A549 (cell line): ENCODE results near the gene HIF1A.

Experiments
- CBX8 ChIP-seq: fragments of 200-600 bp; sonication (generic); IDR thresholded peaks from 2 replicates; pipeline ENCODE4 v1.6.1; 2016
- CHD4 ChIP-seq: fragments of 200-600 bp; sonication (generic); IDR thresholded peaks from 2 replicates; pipeline ENCODE4 v1.6.1; 2016; ENCODE audit warnings: antibody characterized with exemption, mild to moderate bottlenecking, borderline replicate concordance
- GATA3 ChIP-seq: IDR thresholded peaks from 2 replicates; pipeline ENCODE4 v1.6.1; 2012; ENCODE audit warnings: borderline replicate concordance
- KDM1A ChIP-seq: fragments of 200-600 bp; sonication (generic); IDR thresholded peaks from 2 replicates; pipeline ENCODE4 v1.6.1; 2016; ENCODE audit warnings: low read depth, mild to moderate bottlenecking
- MYC ChIP-seq: IDR thresholded peaks from 2 replicates; pipeline ENCODE4 v1.6.1; 2012; ENCODE audit warnings: mild to moderate bottlenecking, inconsistent platforms, low read length, improper control_type of control experiment, borderline replicate concordance
- PHF8 ChIP-seq: fragments of 200-600 bp; sonication (generic); IDR thresholded peaks from 2 replicates; pipeline ENCODE4 v1.6.1; 2016; ENCODE audit warnings: low read depth, mild to moderate bottlenecking, antibody characterized with exemption, moderate library complexity, borderline replicate concordance
- POLR2A ChIP-seq: IDR thresholded peaks from 2 replicates; pipeline ENCODE4 v1.6.1; 2012; ENCODE audit warnings: mild to moderate bottlenecking, low read length
- RAD21 ChIP-seq, 2 experiments: fragments of >200 bp in 1 of 2; sonication (Bioruptor Twin) in 1 of 2; formaldehyde crosslinking in 1 of 2; IDR thresholded peaks in 1 of 2; conservative IDR thresholded peaks in 1 of 2; 2 replicates in 1 of 2; 3 replicates in 1 of 2; pipeline ENCODE4 v1.6.1; 2012 to 2018; ENCODE audit warnings: inconsistent platforms in 1 of 2
- REST ChIP-seq: fragments of 200-600 bp; sonication (generic); IDR thresholded peaks from 2 replicates; pipeline ENCODE4 v1.6.1; 2016; ENCODE audit warnings: antibody characterized with exemption, mild to moderate bottlenecking, moderate library complexity
- ZC3H11A ChIP-seq: fragments of 450-650 bp; IDR thresholded peaks from 2 replicates; pipeline ENCODE4 v1.6.1; 2014; ENCODE audit warnings: antibody characterized with exemption, mild to moderate bottlenecking
- ZFP36 ChIP-seq: fragments of 450-650 bp; IDR thresholded peaks from 2 replicates; pipeline ENCODE4 v1.6.1; 2014; ENCODE audit warnings: borderline replicate concordance; ENCODE audit not compliant: partially characterized antibody
- TF ChIP-seq, protein P1 (sequence below): fragments of >200 bp; sonication (Bioruptor Twin); formaldehyde crosslinking; IDR thresholded peaks from 3 replicates; pipeline ENCODE4 v1.5.1; 2016

- TF ChIP-seq REST (no peak), ZC3H11A (no peak), RAD21 (conservative IDR thresholded peaks at IDR 0.05 in 1 of 2, IDR thresholded peaks at IDR 0.05 in 1 of 2) (no peak), GATA3 (no peak), CHD4 (no peak), PHF8 (peak; percentile 64; the same call in 1 of the 2 replicates), POLR2A (peak; percentile 91), MYC (no peak), KDM1A (no peak), CBX8 (no peak), ZFP36 (no peak)
- TF ChIP-seq, protein P1, sequence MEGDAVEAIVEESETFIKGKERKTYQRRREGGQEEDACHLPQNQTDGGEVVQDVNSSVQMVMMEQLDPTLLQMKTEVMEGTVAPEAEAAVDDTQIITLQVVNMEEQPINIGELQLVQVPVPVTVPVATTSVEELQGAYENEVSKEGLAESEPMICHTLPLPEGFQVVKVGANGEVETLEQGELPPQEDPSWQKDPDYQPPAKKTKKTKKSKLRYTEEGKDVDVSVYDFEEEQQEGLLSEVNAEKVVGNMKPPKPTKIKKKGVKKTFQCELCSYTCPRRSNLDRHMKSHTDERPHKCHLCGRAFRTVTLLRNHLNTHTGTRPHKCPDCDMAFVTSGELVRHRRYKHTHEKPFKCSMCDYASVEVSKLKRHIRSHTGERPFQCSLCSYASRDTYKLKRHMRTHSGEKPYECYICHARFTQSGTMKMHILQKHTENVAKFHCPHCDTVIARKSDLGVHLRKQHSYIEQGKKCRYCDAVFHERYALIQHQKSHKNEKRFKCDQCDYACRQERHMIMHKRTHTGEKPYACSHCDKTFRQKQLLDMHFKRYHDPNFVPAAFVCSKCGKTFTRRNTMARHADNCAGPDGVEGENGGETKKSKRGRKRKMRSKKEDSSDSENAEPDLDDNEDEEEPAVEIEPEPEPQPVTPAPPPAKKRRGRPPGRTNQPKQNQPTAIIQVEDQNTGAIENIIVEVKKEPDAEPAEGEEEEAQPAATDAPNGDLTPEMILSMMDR, result no peak
Measured at GRCh38 chr14:61761959-61762786, 66.9 kb downstream of the HIF1A start, which contains the start of gene SNAPC1.
